HepG2 (cell line): Measurements from ENCODE around the gene PARP8. TPM values are rescaled to one million over a fixed set of nuclear protein-coding genes. Genes with fewer than 3 reads are reported as not detected.

Source experiments
- ATAC-seq: fragments of 200-7000 bp; cut with Tn5 transposase; 3 replicates; pipeline ENCODE4 v1.9.1; 2020; ENCODE audit warnings: mild to moderate bottlenecking, moderate library complexity
- BruUV-seq: library from RNA; stranded (reverse); fragments of 400-500 nt; replicated peaks from 2 replicates; lab custom pipeline; 2021; lab: Mats Ljungman, UMichigan
- CTCF ChIA-PET: fragments of 300-600 bp; formaldehyde crosslinking; extraction: SDS; loops from one replicate; lab custom pipeline; 2021; ENCODE audit warnings: low total read pairs, inconsistent platforms, low intra/inter-chr PET ratio; lab: Yijun Ruan, JAX
- POLR2A ChIA-PET: fragments of 350-600 bp; sonication (Branson Sonifier 250); formaldehyde crosslinking; loops from one replicate; lab custom pipeline; 2020; ENCODE audit warnings: antibody characterized with exemption, inconsistent platforms; lab: Yijun Ruan, JAX
- DNase-seq: peaks from one replicate; pipeline ENCODE4 v3.0.0-alpha.2; 2015; ENCODE audit warnings: low spot score
- FAIRE-seq: peaks from 3 replicates; lab custom pipeline; 2011; peaks lifted over from hg19 to GRCh38; lab: Jason Lieb, UNC
- H2AFZ ChIP-seq: one replicate; pipeline ENCODE4 v1.6.1; 2011; ENCODE audit warnings: low read length, inconsistent platforms
- H3K27ac ChIP-seq: fragments of 300-600 bp; 3 replicates; pipeline ENCODE4 v1.8.0; 2011; ENCODE audit warnings: mixed run types, mild to moderate bottlenecking, mixed read lengths, low read length, inconsistent platforms; ENCODE audit not compliant: insufficient read depth; ENCODE audit errors: extremely low read length
- H3K27me3 ChIP-seq, 2 experiments: fragments of 200-600 bp in 1 of 2; 2 replicates in 1 of 2; 3 replicates in 1 of 2; pipeline versions ENCODE4 v1.6.0 to v1.8.0; 2011; ENCODE audit warnings: low read length in 2 of 2, mild to moderate bottlenecking in 2 of 2, moderate library complexity in 2 of 2, inconsistent platforms in 1 of 2; ENCODE audit not compliant: insufficient read depth in 2 of 2, control insufficient read depth in 1 of 2
- H3K36me3 ChIP-seq, 2 experiments: fragments of 200-600 bp in 1 of 2; replicated peaks in 1 of 2; 2 replicates in 1 of 2; 3 replicates in 1 of 2; pipeline versions ENCODE4 v1.5.1 to v1.8.0; 2011; ENCODE audit warnings: low read length in 2 of 2, inconsistent platforms in 1 of 2; ENCODE audit not compliant: insufficient read depth in 2 of 2, control insufficient read depth in 1 of 2
- H3K4me1 ChIP-seq: 2 replicates; pipeline ENCODE4 v1.5.1; 2012; ENCODE audit warnings: low read length, inconsistent platforms; ENCODE audit not compliant: insufficient read depth
- H3K4me2 ChIP-seq: 2 replicates; pipeline ENCODE4 v1.6.0; 2011; ENCODE audit warnings: low read depth, low read length, inconsistent platforms
- H3K4me3 ChIP-seq, 3 experiments: fragments of 200-600 bp in 1 of 3; sonication (generic), shearing (Covaris generic) in 1 of 3; replicated peaks in 1 of 3; 2 replicates each; pipeline ENCODE4 v1.5.1; 2011 to 2016; ENCODE audit warnings: low read length in 3 of 3, inconsistent platforms in 2 of 3, low read depth in 2 of 3, mild to moderate bottlenecking in 2 of 3, control low read depth in 1 of 3, mixed read lengths in 1 of 3; ENCODE audit not compliant: insufficient read depth in 1 of 3
- H3K79me2 ChIP-seq: one replicate; pipeline ENCODE4 v1.6.1; 2011; ENCODE audit warnings: low read length, inconsistent platforms; ENCODE audit not compliant: insufficient read depth
- H3K9ac ChIP-seq: 2 replicates; pipeline ENCODE4 v1.6.0; 2011; ENCODE audit warnings: mild to moderate bottlenecking, low read depth, low read length, inconsistent platforms; ENCODE audit not compliant: insufficient read depth
- H3K9me3 ChIP-seq: 2 replicates; pipeline ENCODE4 v1.5.1; 2012; ENCODE audit warnings: mild to moderate bottlenecking, low read length
- H4K20me1 ChIP-seq: 2 replicates; pipeline ENCODE4 v1.6.0; 2011; ENCODE audit warnings: inconsistent platforms, mild to moderate bottlenecking, low read length, moderate library complexity; ENCODE audit not compliant: insufficient read depth
- AGO2 ChIP-seq: fragments of 200-400 bp; formaldehyde crosslinking; optimal IDR thresholded peaks from 2 replicates; pipeline ENCODE3; 2017; ENCODE audit warnings: mild to moderate bottlenecking, low read depth, low read length, moderate library complexity
- ATAD3A ChIP-seq: sonication (generic); formaldehyde crosslinking; IDR thresholded peaks from 2 replicates; pipeline ENCODE4 v1.4.0; 2020; ENCODE audit warnings: missing genetic modification reagents
- DNMT3B ChIP-seq: conservative IDR thresholded peaks from 2 replicates; pipeline ENCODE4 v1.6.1; 2016; ENCODE audit warnings: missing biosample characterization, control low read depth
- EEA1 ChIP-seq: sonication (generic); formaldehyde crosslinking; IDR thresholded peaks from 2 replicates; pipeline ENCODE4 v1.5.1; 2020; ENCODE audit warnings: mild to moderate bottlenecking, missing genetic modification reagents, borderline replicate concordance
- GATA4 ChIP-seq: sonication (generic); IDR thresholded peaks from 2 replicates; pipeline ENCODE4 v1.6.1; 2016; ENCODE audit warnings: antibody characterized with exemption, low read depth, borderline replicate concordance
- MBNL3 ChIP-seq: fragments of 250-450 bp; sonication (Bioruptor Pico); conservative IDR thresholded peaks from 2 replicates; pipeline ENCODE4 v1.8.0; 2022; ENCODE audit warnings: mild to moderate bottlenecking, inconsistent platforms
- RFXAP ChIP-seq: sonication (generic); formaldehyde crosslinking; IDR thresholded peaks from 2 replicates; pipeline ENCODE4 v1.4.0; 2020; ENCODE audit warnings: missing genetic modification reagents, borderline replicate concordance
- SP4 ChIP-seq: sonication (generic); formaldehyde crosslinking; IDR thresholded peaks from 2 replicates; pipeline ENCODE4 v1.8.1; 2023; ENCODE audit warnings: mild to moderate bottlenecking, missing genetic modification reagents
- SSRP1 ChIP-seq: IDR thresholded peaks from 2 replicates; pipeline ENCODE4 v1.6.1; 2016; ENCODE audit warnings: control low read depth
- ZBTB8A ChIP-seq: sonication (generic); formaldehyde crosslinking; IDR thresholded peaks from 2 replicates; pipeline ENCODE4 v1.4.0; 2020; ENCODE audit warnings: mild to moderate bottlenecking, low read depth, missing genetic modification reagents, borderline replicate concordance
- ZFP36L2 ChIP-seq: sonication (generic); formaldehyde crosslinking; IDR thresholded peaks from 2 replicates; pipeline ENCODE4 v1.4.0; 2020; ENCODE audit warnings: missing genetic modification reagents
- WGBS: methylation state at CpG from one replicate; pipeline ENCODE4 v1.1.6; 2017; ENCODE audit warnings: low lambda C conversion rate; 5-methylcytosine and 5-hydroxymethylcytosine counted together
- in situ Hi-C: cut with HindIII; loops from 2 replicates; pipeline ENCODE4 v1.10.0; 2017; ENCODE audit warnings: low pct_unique_long_range_greater_than_20kb; ENCODE audit not compliant: extremely low pct_ligation_motif_present
- intact Hi-C: fragments of 100-400 bp; cut with micrococcal nuclease; formaldehyde crosslinking; loops from one replicate; pipeline ENCODE4 v1.10.0; 2022; ENCODE audit not compliant: unreplicated experiment
- polyA plus RNA-seq, 8 experiments: library from polyadenylated mRNA; depleted of rRNA in 3 of 8; stranded (reverse) in 7 of 8; unstranded in 1 of 8; fragments of >200 nt; fragmentation: Illumina TruSeq in 4 of 8; extraction: Trizol in 4 of 8; gene quantifications; 2 replicates each; pipeline versions ENCODE4 v1.2.1 to v1.2.3, GENCODE V29; 2011 to 2016; ENCODE audit warnings: low read depth in 4 of 8, missing spikeins in 1 of 8, mixed read lengths in 1 of 8; ENCODE audit not compliant: insufficient read depth in 1 of 8
- total RNA-seq, 5 experiments: library from RNA; depleted of rRNA; stranded (reverse); fragments of >200 nt; fragmentation: Illumina TruSeq; extraction: Trizol; gene quantifications; 2 replicates each; pipeline ENCODE4 v1.2.3, GENCODE V29; 2016; ENCODE audit warnings: low read depth in 1 of 5
- TF ChIP-seq, protein P1 (sequence below): sonication (generic); formaldehyde crosslinking; IDR thresholded peaks from 2 replicates; pipeline ENCODE4 v1.8.0; 2022; ENCODE audit warnings: mild to moderate bottlenecking, missing genetic modification reagents
- TF ChIP-seq, protein P2 (sequence below): sonication (generic); formaldehyde crosslinking; IDR thresholded peaks from 2 replicates; pipeline ENCODE4 v1.9.0; 2021; ENCODE audit warnings: missing genetic modification reagents, borderline replicate concordance

The PARP8 gene
- total and polyA plus RNA-seq, 2 of the 13 experiments (the other 11 are each of a cell fraction or from before 2014, with no cell fraction given) = 0.11 to 0.29 TPM

DNA sequence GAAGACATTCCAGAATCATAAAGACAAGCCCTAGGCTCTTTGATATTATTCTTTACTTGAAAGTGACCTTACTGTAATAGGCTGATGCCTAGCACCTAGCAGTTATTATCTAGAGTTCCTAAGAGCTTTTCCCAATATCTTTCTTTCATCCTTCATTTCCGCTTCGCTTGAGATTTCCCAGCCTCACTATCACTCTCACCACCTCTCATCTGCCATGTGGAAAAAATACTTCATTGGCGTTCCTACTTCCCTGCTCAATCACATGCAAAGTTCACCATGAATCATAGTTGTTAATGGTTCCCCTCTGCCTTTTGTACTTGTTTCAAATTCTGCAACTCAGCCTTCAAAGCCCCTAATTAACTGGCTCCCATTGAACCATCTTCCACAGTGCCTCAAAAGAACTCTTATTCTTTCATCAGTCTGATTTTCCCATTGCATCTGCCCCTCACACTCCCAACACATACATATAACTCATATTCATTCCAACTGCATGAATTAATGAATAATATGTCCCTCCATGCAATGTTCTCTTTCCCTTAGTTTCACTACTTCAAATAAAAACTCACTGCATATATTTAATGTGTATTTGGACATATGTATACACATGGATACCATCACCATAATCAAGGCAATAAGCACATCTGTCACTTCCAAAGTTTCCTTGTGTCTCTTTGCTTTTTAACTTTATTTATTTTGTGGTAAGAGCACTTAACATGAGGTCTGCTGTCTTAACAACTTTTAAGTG lies 221.6 kb downstream of the PARP8 start:
- POLR2A ChIA-PET = no interaction called here
- no peaks in the 10 kb centered on the region for H3K4me1 ChIP-seq
- intact Hi-C loops = no loop called here
- no peak overlapping the region for H3K9ac ChIP-seq
- 23% methylated on average over 3 of the region's 3 CpGs for WGBS
- no TSS peak for BruUV-seq
- FAIRE-seq = no peak
- no peaks in the 10 kb centered on the region for H3K27me3 ChIP-seq
- CTCF ChIA-PET = no interaction called here
- no peak overlapping the region for H3K27ac ChIP-seq
- H3K79me2 ChIP-seq = no peaks in the 10 kb centered on the region
- no peak for TF ChIP-seq EEA1 (CRISPR knock-in tag)
- TF ChIP-seq SP4 (CRISPR knock-in tag) = no peak
- no peak for ATAC-seq
- no peak overlapping the region for H2AFZ ChIP-seq
- H3K4me3 ChIP-seq = no peak overlapping the region
- H3K36me3 ChIP-seq = no peaks in the 10 kb centered on the region
- H3K9me3 ChIP-seq = no peaks in the 10 kb centered on the region
- DNase-seq = no peak
- no peak overlapping the region for H3K4me2 ChIP-seq
- no peaks in the 10 kb centered on the region for H4K20me1 ChIP-seq
- in situ Hi-C loops = no loop called here

DNA sequence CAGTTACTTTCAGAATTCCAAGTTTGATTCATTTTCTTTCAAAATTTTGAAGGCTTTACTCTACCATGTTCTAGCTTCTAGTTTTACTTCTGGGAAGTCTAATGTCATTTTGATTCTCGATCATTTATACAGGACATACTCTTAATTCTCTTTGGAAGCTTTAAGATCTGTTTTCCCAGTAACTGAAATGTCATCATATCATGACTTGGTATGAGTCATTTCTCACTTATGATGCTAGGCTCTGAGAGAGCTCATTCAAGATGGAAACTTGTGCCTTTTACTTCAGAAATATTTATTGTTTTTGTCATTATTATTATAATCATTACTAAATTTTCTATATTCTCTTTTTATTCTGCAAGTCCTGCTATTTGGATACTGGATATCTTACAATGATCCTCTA lies 222.3 kb downstream of the PARP8 start:
- BruUV-seq = no TSS peak
- FAIRE-seq (no peak), ATAC-seq (no peak), DNase-seq (no peak)
- Histone ChIP-seq H3K36me3 (no peaks in the 10 kb centered on the region), H3K4me3 (no peak overlapping the region), H3K79me2 (no peaks in the 10 kb centered on the region), H3K9me3 (no peaks in the 10 kb centered on the region), H3K9ac (no peak overlapping the region), H4K20me1 (no peaks in the 10 kb centered on the region), H3K4me1 (no peaks in the 10 kb centered on the region), H3K27me3 (no peaks in the 10 kb centered on the region), H2AFZ (no peak overlapping the region), H3K27ac (no peak overlapping the region), H3K4me2 (no peak overlapping the region)
- ChIA-PET POLR2A (no interaction called here), CTCF (no interaction called here)
- 0% methylated on average over 1 of the region's 1 CpG for WGBS
- intact Hi-C loops = no loop called here
- in situ Hi-C loops = no loop called here
- TF ChIP-seq ATAD3A (CRISPR knock-in tag) (no peak), DNMT3B (CRISPR knock-in tag) (no peak), RFXAP (CRISPR knock-in tag) (no peak), ZBTB8A (CRISPR knock-in tag) (no peak), MBNL3 (CRISPR knock-in tag) (no peak), AGO2 (no peak), ZFP36L2 (CRISPR knock-in tag) (no peak), GATA4 (no peak), SSRP1 (no peak)
- TF ChIP-seq, protein P1, sequence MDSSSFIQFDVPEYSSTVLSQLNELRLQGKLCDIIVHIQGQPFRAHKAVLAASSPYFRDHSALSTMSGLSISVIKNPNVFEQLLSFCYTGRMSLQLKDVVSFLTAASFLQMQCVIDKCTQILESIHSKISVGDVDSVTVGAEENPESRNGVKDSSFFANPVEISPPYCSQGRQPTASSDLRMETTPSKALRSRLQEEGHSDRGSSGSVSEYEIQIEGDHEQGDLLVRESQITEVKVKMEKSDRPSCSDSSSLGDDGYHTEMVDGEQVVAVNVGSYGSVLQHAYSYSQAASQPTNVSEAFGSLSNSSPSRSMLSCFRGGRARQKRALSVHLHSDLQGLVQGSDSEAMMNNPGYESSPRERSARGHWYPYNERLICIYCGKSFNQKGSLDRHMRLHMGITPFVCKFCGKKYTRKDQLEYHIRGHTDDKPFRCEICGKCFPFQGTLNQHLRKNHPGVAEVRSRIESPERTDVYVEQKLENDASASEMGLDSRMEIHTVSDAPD (CRISPR knock-in tag) = no peak
- TF ChIP-seq, protein P2, sequence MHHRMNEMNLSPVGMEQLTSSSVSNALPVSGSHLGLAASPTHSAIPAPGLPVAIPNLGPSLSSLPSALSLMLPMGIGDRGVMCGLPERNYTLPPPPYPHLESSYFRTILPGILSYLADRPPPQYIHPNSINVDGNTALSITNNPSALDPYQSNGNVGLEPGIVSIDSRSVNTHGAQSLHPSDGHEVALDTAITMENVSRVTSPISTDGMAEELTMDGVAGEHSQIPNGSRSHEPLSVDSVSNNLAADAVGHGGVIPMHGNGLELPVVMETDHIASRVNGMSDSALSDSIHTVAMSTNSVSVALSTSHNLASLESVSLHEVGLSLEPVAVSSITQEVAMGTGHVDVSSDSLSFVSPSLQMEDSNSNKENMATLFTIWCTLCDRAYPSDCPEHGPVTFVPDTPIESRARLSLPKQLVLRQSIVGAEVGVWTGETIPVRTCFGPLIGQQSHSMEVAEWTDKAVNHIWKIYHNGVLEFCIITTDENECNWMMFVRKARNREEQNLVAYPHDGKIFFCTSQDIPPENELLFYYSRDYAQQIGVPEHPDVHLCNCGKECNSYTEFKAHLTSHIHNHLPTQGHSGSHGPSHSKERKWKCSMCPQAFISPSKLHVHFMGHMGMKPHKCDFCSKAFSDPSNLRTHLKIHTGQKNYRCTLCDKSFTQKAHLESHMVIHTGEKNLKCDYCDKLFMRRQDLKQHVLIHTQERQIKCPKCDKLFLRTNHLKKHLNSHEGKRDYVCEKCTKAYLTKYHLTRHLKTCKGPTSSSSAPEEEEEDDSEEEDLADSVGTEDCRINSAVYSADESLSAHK (CRISPR knock-in tag) = no peak
